ENCODE results near the gene ECM1.

ECM1 gene

GRCh38 chr1:150530491-150531159, 22.7 kb downstream of the ECM1 start:
- Histone ChIP-seq H3K27me3 (replicated peaks; ENCODE audit: control insufficient read depth, insufficient read depth, low read length) (no peaks in the 10 kb centered on the region), H3K36me3 (ENCODE audit: control insufficient read depth, insufficient read depth, low read length, severe bottlenecking) (no peaks in the 10 kb centered on the region), H3K4me1 (ENCODE audit: control insufficient read depth, insufficient read depth, low read length) (peaks cover 45% of the 10 kb centered on the region), H3K4me3 (ENCODE audit: low read length) (no peak overlapping the region), H3K9ac (ENCODE audit: low read length) (no peak overlapping the region), H3K9me3 (ENCODE audit: control insufficient read depth, low read length) (no peaks in the 10 kb centered on the region)
- no peak for DNase-seq (ENCODE audit: low read depth)

GRCh38 chr1:150532860-150533259, 25.0 kb downstream of the ECM1 start:
- Histone ChIP-seq H3K9ac (ENCODE audit: low read length) (peak overlapping the region; percentile 78), H3K36me3 (ENCODE audit: control insufficient read depth, insufficient read depth, low read length, severe bottlenecking) (no peaks in the 10 kb centered on the region), H3K4me3 (ENCODE audit: low read length) (peak overlapping the region; percentile 18), H3K27me3 (replicated peaks; ENCODE audit: control insufficient read depth, insufficient read depth, low read length) (no peaks in the 10 kb centered on the region), H3K4me1 (ENCODE audit: control insufficient read depth, insufficient read depth, low read length) (peaks cover 54% of the 10 kb centered on the region), H3K9me3 (ENCODE audit: control insufficient read depth, low read length) (no peaks in the 10 kb centered on the region)
- DNase-seq (ENCODE audit: low read depth), result no peak

- Histone ChIP-seq H3K27me3 (replicated peaks; ENCODE audit: control insufficient read depth, insufficient read depth, low read length) (no peaks in the 10 kb centered on the region), H3K36me3 (ENCODE audit: control insufficient read depth, insufficient read depth, low read length, severe bottlenecking) (no peaks in the 10 kb centered on the region), H3K4me3 (ENCODE audit: low read length) (no peak overlapping the region), H3K9ac (ENCODE audit: low read length) (no peak overlapping the region), H3K9me3 (ENCODE audit: control insufficient read depth, low read length) (no peaks in the 10 kb centered on the region), H3K4me1 (ENCODE audit: control insufficient read depth, insufficient read depth, low read length) (peaks cover 52% of the 10 kb centered on the region)
- DNase-seq (ENCODE audit: low read depth), result no peak
Measured at GRCh38 chr1:150534002-150534401, 26.1 kb downstream of the ECM1 start.

GRCh38 chr1:150535511-150536287, 27.8 kb downstream of the ECM1 start:
- Histone ChIP-seq H3K9ac (ENCODE audit: low read length) (no peak overlapping the region), H3K27me3 (replicated peaks; ENCODE audit: control insufficient read depth, insufficient read depth, low read length) (no peaks in the 10 kb centered on the region), H3K4me3 (ENCODE audit: low read length) (no peak overlapping the region), H3K4me1 (ENCODE audit: control insufficient read depth, insufficient read depth, low read length) (peaks cover 42% of the 10 kb centered on the region), H3K9me3 (ENCODE audit: control insufficient read depth, low read length) (no peaks in the 10 kb centered on the region), H3K36me3 (ENCODE audit: control insufficient read depth, insufficient read depth, low read length, severe bottlenecking) (no peaks in the 10 kb centered on the region)
- peak; percentile 19 for DNase-seq (ENCODE audit: low read depth)

- Histone ChIP-seq H3K27me3 (replicated peaks; ENCODE audit: control insufficient read depth, insufficient read depth, low read length) (no peaks in the 10 kb centered on the region), H3K9me3 (ENCODE audit: control insufficient read depth, low read length) (no peaks in the 10 kb centered on the region), H3K36me3 (ENCODE audit: control insufficient read depth, insufficient read depth, low read length, severe bottlenecking) (no peaks in the 10 kb centered on the region), H3K9ac (ENCODE audit: low read length) (peak overlapping the region; percentile 35), H3K4me3 (ENCODE audit: low read length) (no peak overlapping the region), H3K4me1 (ENCODE audit: control insufficient read depth, insufficient read depth, low read length) (peaks cover 41% of the 10 kb centered on the region)
- DNase-seq (ENCODE audit: low read depth), result no peak
Measured at GRCh38 chr1:150536836-150537731, 29.2 kb downstream of the ECM1 start.

- Histone ChIP-seq H3K27me3 (replicated peaks; ENCODE audit: control insufficient read depth, insufficient read depth, low read length) (no peaks in the 10 kb centered on the region), H3K4me3 (ENCODE audit: low read length) (no peak overlapping the region), H3K4me1 (ENCODE audit: control insufficient read depth, insufficient read depth, low read length) (peaks cover 32% of the 10 kb centered on the region), H3K9ac (ENCODE audit: low read length) (peak overlapping the region; percentile 35), H3K9me3 (ENCODE audit: control insufficient read depth, low read length) (no peaks in the 10 kb centered on the region), H3K36me3 (ENCODE audit: control insufficient read depth, insufficient read depth, low read length, severe bottlenecking) (no peaks in the 10 kb centered on the region)
- peak; percentile 73 for DNase-seq (ENCODE audit: low read depth)
Measured at GRCh38 chr1:150537732-150538684, 30.1 kb downstream of the ECM1 start.

GRCh38 chr1:150543500-150544143, 35.7 kb downstream of the ECM1 start:
- Histone ChIP-seq H3K9ac (ENCODE audit: low read length) (peak overlapping the region; percentile 19), H3K9me3 (ENCODE audit: control insufficient read depth, low read length) (no peaks in the 10 kb centered on the region), H3K36me3 (ENCODE audit: control insufficient read depth, insufficient read depth, low read length, severe bottlenecking) (no peaks in the 10 kb centered on the region), H3K4me3 (ENCODE audit: low read length) (peak overlapping the region; percentile 22), H3K4me1 (ENCODE audit: control insufficient read depth, insufficient read depth, low read length) (peaks cover 13% of the 10 kb centered on the region), H3K27me3 (replicated peaks; ENCODE audit: control insufficient read depth, insufficient read depth, low read length) (no peaks in the 10 kb centered on the region)
- no peak for DNase-seq (ENCODE audit: low read depth)

GRCh38 chr1:150544204-150544603, 36.3 kb downstream of the ECM1 start:
- peaks cover 12% of the 10 kb centered on the region for H3K4me1 ChIP-seq (ENCODE audit: control insufficient read depth, insufficient read depth, low read length)
- H3K36me3 ChIP-seq (ENCODE audit: control insufficient read depth, insufficient read depth, low read length, severe bottlenecking), result no peaks in the 10 kb centered on the region
- H3K9me3 ChIP-seq (ENCODE audit: control insufficient read depth, low read length), result no peaks in the 10 kb centered on the region
- H3K27me3 ChIP-seq (replicated peaks; ENCODE audit: control insufficient read depth, insufficient read depth, low read length), result no peaks in the 10 kb centered on the region
- H3K9ac ChIP-seq (ENCODE audit: low read length), result peak overlapping the region; percentile 19
- no peak for DNase-seq (ENCODE audit: low read depth)
- H3K4me3 ChIP-seq (ENCODE audit: low read length), result peak overlapping the region; percentile 22

- no peak overlapping the region for H3K9ac ChIP-seq (ENCODE audit: low read length)
- H3K9me3 ChIP-seq (ENCODE audit: control insufficient read depth, low read length), result no peaks in the 10 kb centered on the region
- H3K27me3 ChIP-seq (replicated peaks; ENCODE audit: control insufficient read depth, insufficient read depth, low read length), result no peaks in the 10 kb centered on the region
- DNase-seq (ENCODE audit: low read depth), result no peak
- peaks cover 20% of the 10 kb centered on the region for H3K4me1 ChIP-seq (ENCODE audit: control insufficient read depth, insufficient read depth, low read length)
- H3K36me3 ChIP-seq (ENCODE audit: control insufficient read depth, insufficient read depth, low read length, severe bottlenecking), result no peaks in the 10 kb centered on the region
- no peak overlapping the region for H3K4me3 ChIP-seq (ENCODE audit: low read length)
Measured at GRCh38 chr1:150545486-150546032, 37.6 kb downstream of the ECM1 start.

Measured in adipocyte (in vitro differentiated cells).